GM23338 (cell line): ENCODE measurements around the gene TCN2.

ENCODE experiments used
- EZH2 ChIP-seq: fragments of 200-600 bp; sonication (generic); IDR thresholded peaks from one replicate; pipeline ENCODE4 v1.8.0; 2017; ENCODE audit warnings: antibody characterized with exemption, mild to moderate bottlenecking, low read depth; ENCODE audit not compliant: unreplicated experiment
- EZH2phosphoT487 ChIP-seq: fragments of 200-600 bp; sonication (generic); IDR thresholded peaks from one replicate; pipeline ENCODE4 v1.8.1; 2018; ENCODE audit warnings: antibody characterized with exemption; ENCODE audit not compliant: unreplicated experiment
- TF ChIP-seq, protein P1 (sequence below), 2 experiments: fragments of 200-600 bp in 1 of 2; sonication (generic) in 1 of 2; conservative IDR thresholded peaks; 2 replicates each; pipeline versions ENCODE4 v1.5.1 to v1.6.1; 2016 to 2017; ENCODE audit warnings: antibody characterized with exemption in 2 of 2, low read depth in 2 of 2, mild to moderate bottlenecking in 2 of 2, moderate library complexity in 1 of 2
- TF ChIP-seq, protein P2 (sequence below): IDR thresholded peaks from one replicate; pipeline ENCODE4 v1.6.1; 2018; ENCODE audit warnings: antibody characterized with exemption; ENCODE audit not compliant: unreplicated experiment

DNA sequence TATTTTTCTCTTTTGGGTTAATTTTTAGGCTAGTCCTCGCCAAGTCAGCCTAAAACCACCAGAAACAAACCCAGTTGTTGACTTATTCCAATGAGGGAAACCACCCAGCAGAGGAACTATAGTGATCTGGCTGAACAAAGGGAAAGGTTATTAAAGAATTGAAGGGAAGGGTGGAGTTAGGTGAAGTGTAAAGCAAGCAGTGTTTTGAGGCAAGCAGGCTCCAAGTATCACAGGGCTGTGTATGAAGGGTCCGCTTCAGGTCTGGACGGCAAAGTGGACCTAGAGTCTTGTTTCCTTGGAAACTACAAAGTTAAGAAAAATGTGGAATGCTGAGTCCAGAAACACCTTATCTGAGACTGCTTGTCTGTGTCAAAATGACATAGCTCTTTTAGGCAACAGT is 3.2 kb upstream of the TCN2 start:
- TF ChIP-seq, protein P1, sequence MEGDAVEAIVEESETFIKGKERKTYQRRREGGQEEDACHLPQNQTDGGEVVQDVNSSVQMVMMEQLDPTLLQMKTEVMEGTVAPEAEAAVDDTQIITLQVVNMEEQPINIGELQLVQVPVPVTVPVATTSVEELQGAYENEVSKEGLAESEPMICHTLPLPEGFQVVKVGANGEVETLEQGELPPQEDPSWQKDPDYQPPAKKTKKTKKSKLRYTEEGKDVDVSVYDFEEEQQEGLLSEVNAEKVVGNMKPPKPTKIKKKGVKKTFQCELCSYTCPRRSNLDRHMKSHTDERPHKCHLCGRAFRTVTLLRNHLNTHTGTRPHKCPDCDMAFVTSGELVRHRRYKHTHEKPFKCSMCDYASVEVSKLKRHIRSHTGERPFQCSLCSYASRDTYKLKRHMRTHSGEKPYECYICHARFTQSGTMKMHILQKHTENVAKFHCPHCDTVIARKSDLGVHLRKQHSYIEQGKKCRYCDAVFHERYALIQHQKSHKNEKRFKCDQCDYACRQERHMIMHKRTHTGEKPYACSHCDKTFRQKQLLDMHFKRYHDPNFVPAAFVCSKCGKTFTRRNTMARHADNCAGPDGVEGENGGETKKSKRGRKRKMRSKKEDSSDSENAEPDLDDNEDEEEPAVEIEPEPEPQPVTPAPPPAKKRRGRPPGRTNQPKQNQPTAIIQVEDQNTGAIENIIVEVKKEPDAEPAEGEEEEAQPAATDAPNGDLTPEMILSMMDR (conservative IDR thresholded peaks at IDR 0.05; ENCODE audit: low read depth in 2 of 2) = no peak
- TF ChIP-seq EZH2 (no peak), EZH2phosphoT487 (no peak)
- TF ChIP-seq, protein P2, sequence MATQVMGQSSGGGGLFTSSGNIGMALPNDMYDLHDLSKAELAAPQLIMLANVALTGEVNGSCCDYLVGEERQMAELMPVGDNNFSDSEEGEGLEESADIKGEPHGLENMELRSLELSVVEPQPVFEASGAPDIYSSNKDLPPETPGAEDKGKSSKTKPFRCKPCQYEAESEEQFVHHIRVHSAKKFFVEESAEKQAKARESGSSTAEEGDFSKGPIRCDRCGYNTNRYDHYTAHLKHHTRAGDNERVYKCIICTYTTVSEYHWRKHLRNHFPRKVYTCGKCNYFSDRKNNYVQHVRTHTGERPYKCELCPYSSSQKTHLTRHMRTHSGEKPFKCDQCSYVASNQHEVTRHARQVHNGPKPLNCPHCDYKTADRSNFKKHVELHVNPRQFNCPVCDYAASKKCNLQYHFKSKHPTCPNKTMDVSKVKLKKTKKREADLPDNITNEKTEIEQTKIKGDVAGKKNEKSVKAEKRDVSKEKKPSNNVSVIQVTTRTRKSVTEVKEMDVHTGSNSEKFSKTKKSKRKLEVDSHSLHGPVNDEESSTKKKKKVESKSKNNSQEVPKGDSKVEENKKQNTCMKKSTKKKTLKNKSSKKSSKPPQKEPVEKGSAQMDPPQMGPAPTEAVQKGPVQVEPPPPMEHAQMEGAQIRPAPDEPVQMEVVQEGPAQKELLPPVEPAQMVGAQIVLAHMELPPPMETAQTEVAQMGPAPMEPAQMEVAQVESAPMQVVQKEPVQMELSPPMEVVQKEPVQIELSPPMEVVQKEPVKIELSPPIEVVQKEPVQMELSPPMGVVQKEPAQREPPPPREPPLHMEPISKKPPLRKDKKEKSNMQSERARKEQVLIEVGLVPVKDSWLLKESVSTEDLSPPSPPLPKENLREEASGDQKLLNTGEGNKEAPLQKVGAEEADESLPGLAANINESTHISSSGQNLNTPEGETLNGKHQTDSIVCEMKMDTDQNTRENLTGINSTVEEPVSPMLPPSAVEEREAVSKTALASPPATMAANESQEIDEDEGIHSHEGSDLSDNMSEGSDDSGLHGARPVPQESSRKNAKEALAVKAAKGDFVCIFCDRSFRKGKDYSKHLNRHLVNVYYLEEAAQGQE = no peak
